HEK293 (cell line): ENCODE data around the gene ZNF19.

Experiments
- CTCF ChIA-PET: fragments of 350-600 bp; formaldehyde crosslinking; extraction: SDS; loops from one replicate; lab custom pipeline; 2021; ENCODE audit warnings: antibody characterized with exemption; lab: Yijun Ruan, JAX
- POLR2A ChIA-PET: fragments of 300-600 bp; formaldehyde crosslinking; extraction: SDS; loops from one replicate; lab custom pipeline; 2020; ENCODE audit warnings: antibody characterized with exemption, inconsistent platforms; lab: Yijun Ruan, JAX
- H3K27ac ChIP-seq: fragments of 200-500 bp; sonication (Bioruptor generic); 2 replicates; pipeline ENCODE4 v1.5.1; 2014; ENCODE audit warnings: low read depth, low read length, control low read depth, inconsistent platforms; ENCODE audit errors: extremely low read depth
- H3K36me3 ChIP-seq, 2 experiments: fragments of 200-500 bp in 1 of 2; sonication (Bioruptor generic) in 1 of 2; 1 replicate in 1 of 2; 2 replicates in 1 of 2; pipeline ENCODE4 v1.5.1; 2014 to 2017; ENCODE audit warnings: inconsistent platforms in 2 of 2, low read length in 2 of 2; ENCODE audit not compliant: control insufficient read depth in 2 of 2, insufficient read depth in 1 of 2
- H3K4me1 ChIP-seq: fragments of 200-500 bp; sonication (Bioruptor generic); 2 replicates; pipeline ENCODE4 v1.5.1; 2014; ENCODE audit warnings: mild to moderate bottlenecking, low read length, inconsistent platforms; ENCODE audit not compliant: control insufficient read depth, insufficient read depth
- H3K4me3 ChIP-seq: 2 replicates; pipeline ENCODE4 v1.5.1; 2011; ENCODE audit warnings: low read depth, mild to moderate bottlenecking, control low read depth, low read length, moderate library complexity
- H3K9me3 ChIP-seq: fragments of 200-500 bp; sonication (Bioruptor generic); 2 replicates; pipeline ENCODE4 v1.5.1; 2014; ENCODE audit warnings: low read depth, low read length, inconsistent platforms; ENCODE audit not compliant: control insufficient read depth, insufficient read depth
- ATF2 ChIP-seq: fragments of 450-650 bp; formaldehyde crosslinking; IDR thresholded peaks from 2 replicates; pipeline ENCODE4 v1.5.1; 2016; ENCODE audit warnings: missing biosample characterization, missing genetic modification characterization, low read depth
- GLIS2 ChIP-seq: fragments of 450-650 bp; formaldehyde crosslinking; IDR thresholded peaks from 2 replicates; pipeline ENCODE4 v1.5.1; 2016; ENCODE audit warnings: missing biosample characterization, missing genetic modification characterization
- PRDM10 ChIP-seq: fragments of 450-650 bp; formaldehyde crosslinking; IDR thresholded peaks from 2 replicates; pipeline ENCODE4 v1.5.1; 2016; ENCODE audit warnings: missing biosample characterization, missing genetic modification characterization
- TCF7L2 ChIP-seq: IDR thresholded peaks from 2 replicates; pipeline ENCODE4 v1.6.1; 2011; ENCODE audit warnings: low read depth, mild to moderate bottlenecking, inconsistent platforms, low read length, moderate library complexity, borderline replicate concordance
- TRIM28 ChIP-seq: IDR thresholded peaks from 2 replicates; pipeline ENCODE4 v1.6.1; 2011; ENCODE audit warnings: low read length, control low read depth, borderline replicate concordance
- TSHZ1 ChIP-seq: fragments of 450-650 bp; formaldehyde crosslinking; IDR thresholded peaks from 2 replicates; pipeline ENCODE4 v1.5.1; 2016; ENCODE audit warnings: missing biosample characterization, missing genetic modification characterization, borderline replicate concordance
- WT1 ChIP-seq: fragments of 450-650 bp; formaldehyde crosslinking; IDR thresholded peaks from 2 replicates; pipeline ENCODE4 v1.5.1; 2016; ENCODE audit warnings: missing biosample characterization, missing genetic modification characterization
- ZFP37 ChIP-seq: fragments of 450-650 bp; formaldehyde crosslinking; IDR thresholded peaks from 2 replicates; pipeline ENCODE4 v1.5.1; 2016; ENCODE audit warnings: missing biosample characterization, missing genetic modification characterization
- ZNF112 ChIP-seq: fragments of 450-650 bp; formaldehyde crosslinking; IDR thresholded peaks from 2 replicates; pipeline ENCODE4 v1.5.0; 2017; ENCODE audit warnings: missing biosample characterization, missing genetic modification characterization
- ZNF121 ChIP-seq: fragments of 450-650 bp; formaldehyde crosslinking; IDR thresholded peaks from 2 replicates; pipeline ENCODE4 v1.5.1; 2016; ENCODE audit warnings: missing biosample characterization, missing genetic modification characterization
- ZNF16 ChIP-seq: fragments of 450-650 bp; formaldehyde crosslinking; IDR thresholded peaks from 2 replicates; pipeline ENCODE4 v1.5.1; 2016; ENCODE audit warnings: low read depth, missing biosample characterization, missing genetic modification characterization
- ZNF174 ChIP-seq: fragments of 450-650 bp; formaldehyde crosslinking; IDR thresholded peaks from 2 replicates; pipeline ENCODE4 v1.5.0; 2017; ENCODE audit warnings: missing biosample characterization, mild to moderate bottlenecking, missing genetic modification characterization
- ZNF214 ChIP-seq: fragments of 450-650 bp; formaldehyde crosslinking; IDR thresholded peaks from 2 replicates; pipeline ENCODE4 v1.5.1; 2017; ENCODE audit warnings: missing biosample characterization, mild to moderate bottlenecking, missing genetic modification characterization, borderline replicate concordance
- ZNF350 ChIP-seq: fragments of 450-650 bp; formaldehyde crosslinking; IDR thresholded peaks from 2 replicates; pipeline ENCODE4 v1.5.0; 2017; ENCODE audit warnings: missing biosample characterization, mild to moderate bottlenecking, missing genetic modification characterization
- ZNF37A ChIP-seq: fragments of 450-650 bp; IDR thresholded peaks from 2 replicates; pipeline ENCODE4 v1.5.1; 2018; ENCODE audit warnings: missing biosample characterization, missing genetic modification characterization
- ZNF416 ChIP-seq: fragments of 450-650 bp; formaldehyde crosslinking; IDR thresholded peaks from 2 replicates; pipeline ENCODE4 v1.5.1; 2016; ENCODE audit warnings: missing biosample characterization, missing genetic modification characterization
- ZNF510 ChIP-seq: fragments of 450-650 bp; formaldehyde crosslinking; IDR thresholded peaks from 2 replicates; pipeline ENCODE4 v1.5.1; 2018; ENCODE audit warnings: mild to moderate bottlenecking, missing genetic modification characterization, missing biosample characterization; ENCODE audit not compliant: insufficient replicate concordance
- ZNF529 ChIP-seq: fragments of 450-650 bp; formaldehyde crosslinking; IDR thresholded peaks from 2 replicates; pipeline ENCODE4 v1.5.1; 2017; ENCODE audit warnings: missing genetic modification characterization, missing biosample characterization; ENCODE audit not compliant: insufficient replicate concordance
- ZNF548 ChIP-seq: fragments of 450-650 bp; formaldehyde crosslinking; IDR thresholded peaks from 2 replicates; pipeline ENCODE4 v1.5.1; 2016; ENCODE audit warnings: missing biosample characterization, missing genetic modification characterization
- ZNF610 ChIP-seq: fragments of 450-650 bp; formaldehyde crosslinking; IDR thresholded peaks from 2 replicates; pipeline ENCODE4 v1.5.1; 2016; ENCODE audit warnings: missing biosample characterization, missing genetic modification characterization, borderline replicate concordance
- ZNF624 ChIP-seq: fragments of 450-650 bp; formaldehyde crosslinking; IDR thresholded peaks from 2 replicates; pipeline ENCODE4 v1.5.1; 2017; ENCODE audit warnings: missing biosample characterization, missing genetic modification characterization
- ZNF660 ChIP-seq: fragments of 450-650 bp; IDR thresholded peaks from 2 replicates; pipeline ENCODE4 v1.5.1; 2018; ENCODE audit warnings: missing biosample characterization, mild to moderate bottlenecking, missing genetic modification characterization
- ZNF747 ChIP-seq: fragments of 450-650 bp; formaldehyde crosslinking; IDR thresholded peaks from 2 replicates; pipeline ENCODE4 v1.5.1; 2016; ENCODE audit warnings: missing biosample characterization, missing genetic modification characterization
- ZSCAN30 ChIP-seq: fragments of 450-650 bp; IDR thresholded peaks from 2 replicates; pipeline ENCODE4 v1.5.1; 2018; ENCODE audit warnings: missing biosample characterization, mild to moderate bottlenecking, missing genetic modification characterization, moderate library complexity
- ZXDB ChIP-seq: fragments of 450-650 bp; formaldehyde crosslinking; IDR thresholded peaks from 2 replicates; pipeline ENCODE4 v1.5.1; 2016; ENCODE audit warnings: missing biosample characterization, missing genetic modification characterization

Gene ZNF19

GRCh38 chr16:71482569-71482968 lies 6.6 kb downstream of the ZNF19 start:
- CTCF ChIA-PET = interaction anchor here (2.3 kb wide), 1 partner anchor 56 kb away, joined by 12 read pairs; no protein-coding TSS in a partner anchor
- TF ChIP-seq ZNF548 (tag by site-specific recombination) (no peak), ZNF16 (tag by site-specific recombination) (no peak), TCF7L2 (no peak), ZNF416 (tag by site-specific recombination) (no peak), ZNF112 (tag by site-specific recombination) (no peak), ZNF350 (tag by site-specific recombination) (no peak), ZXDB (no peak), ZNF529 (tag by site-specific recombination) (no peak), ZNF174 (tag by site-specific recombination) (no peak), GLIS2 (tag by site-specific recombination) (no peak), ZSCAN30 (tag by site-specific recombination) (no peak), TRIM28 (no peak), ZNF121 (tag by site-specific recombination) (no peak), PRDM10 (tag by site-specific recombination) (no peak), ZNF624 (tag by site-specific recombination) (no peak), ZNF660 (tag by site-specific recombination) (no peak), WT1 (tag by site-specific recombination) (no peak), TSHZ1 (tag by site-specific recombination) (no peak), ZNF510 (tag by site-specific recombination) (no peak)
- Histone ChIP-seq H3K4me1 (no peaks in the 10 kb centered on the region), H3K36me3 (peaks cover 0 to 13% of the 10 kb centered on the region in 2 experiments; a peak in 1 of 3 replicates), H3K9me3 (no peaks in the 10 kb centered on the region), H3K4me3 (no peak overlapping the region), H3K27ac (no peak overlapping the region)
- POLR2A ChIA-PET = no interaction called here

GRCh38 chr16:71480956-71481355 lies 8.2 kb downstream of the ZNF19 start:
- CTCF ChIA-PET = interaction anchor here (0.7 to 2.3 kb wide), 4 partner anchors 11 to 131 kb away, joined by 3 to 12 read pairs (median 8); no protein-coding TSS in a partner anchor
- TF ChIP-seq ZNF174 (tag by site-specific recombination) (no peak), ZNF610 (tag by site-specific recombination) (no peak), ZNF37A (tag by site-specific recombination) (no peak), ZNF747 (tag by site-specific recombination) (no peak), TSHZ1 (tag by site-specific recombination) (no peak), ZFP37 (tag by site-specific recombination) (no peak), ATF2 (no peak), ZNF214 (no peak)

More at GRCh38 chr16:71480956-71481355, 8.2 kb downstream of the ZNF19 start:
- Histone ChIP-seq H3K9me3 (no peaks in the 10 kb centered on the region), H3K27ac (no peak overlapping the region), H3K36me3 (peaks cover 0 to 28% of the 10 kb centered on the region in 2 experiments; a peak in 1 of 3 replicates), H3K4me3 (no peak overlapping the region), H3K4me1 (no peaks in the 10 kb centered on the region)
- POLR2A ChIA-PET = no interaction called here
